GM19438 (cell line): ENCODE measurements around the gene THAP4.
"Not testable (repeated sequence)": the region's sequence is repeated elsewhere in the genome, so short reads cannot be mapped to it uniquely, and the experiment has no call there.

Source experiments
- ATAC-seq: cut with Tn5 transposase; IDR thresholded peaks from one replicate; pipeline ENCODE4 v1.9.1; 2021; ENCODE audit warnings: low read depth; ENCODE audit not compliant: unreplicated experiment

THAP4 gene

DNA sequence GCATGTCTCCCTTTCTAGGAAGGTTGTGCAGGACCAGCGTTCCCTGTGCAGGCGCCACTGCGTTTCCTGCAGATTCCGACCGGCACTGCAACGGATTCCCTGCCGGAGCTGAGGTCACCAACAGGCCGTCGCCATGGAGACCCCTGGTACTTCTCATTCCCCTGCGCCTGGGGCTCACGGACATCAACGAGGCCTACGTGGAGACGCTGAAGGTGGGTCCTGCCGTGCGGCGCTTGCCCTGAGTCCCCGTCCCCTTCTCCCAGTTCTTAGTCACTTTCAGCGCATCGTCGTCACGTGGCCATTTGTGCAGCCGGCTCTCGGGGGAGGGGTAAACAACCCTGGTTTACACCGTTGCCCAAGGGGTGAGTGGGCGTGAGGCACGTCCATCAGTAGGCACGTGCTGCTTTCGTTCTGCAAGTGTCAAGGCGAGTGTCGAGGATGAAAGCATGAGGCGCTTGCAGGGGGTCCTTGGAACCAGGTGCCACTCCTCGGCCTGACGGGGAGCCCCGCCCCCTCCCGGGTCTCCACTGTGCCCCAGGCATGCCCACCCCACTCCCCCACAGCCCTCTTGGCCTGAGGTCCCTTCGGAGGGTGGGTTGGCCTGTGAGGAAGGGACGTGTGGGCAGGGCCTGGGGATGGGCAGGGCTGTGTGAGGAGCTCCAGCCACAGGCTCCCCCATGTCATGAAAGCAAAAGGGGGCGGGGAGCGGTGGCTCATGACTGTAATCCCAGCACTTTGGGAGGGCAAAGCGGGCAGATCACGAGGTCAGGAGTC lies 29.9 kb upstream of the THAP4 start:
- no peak for ATAC-seq

DNA sequence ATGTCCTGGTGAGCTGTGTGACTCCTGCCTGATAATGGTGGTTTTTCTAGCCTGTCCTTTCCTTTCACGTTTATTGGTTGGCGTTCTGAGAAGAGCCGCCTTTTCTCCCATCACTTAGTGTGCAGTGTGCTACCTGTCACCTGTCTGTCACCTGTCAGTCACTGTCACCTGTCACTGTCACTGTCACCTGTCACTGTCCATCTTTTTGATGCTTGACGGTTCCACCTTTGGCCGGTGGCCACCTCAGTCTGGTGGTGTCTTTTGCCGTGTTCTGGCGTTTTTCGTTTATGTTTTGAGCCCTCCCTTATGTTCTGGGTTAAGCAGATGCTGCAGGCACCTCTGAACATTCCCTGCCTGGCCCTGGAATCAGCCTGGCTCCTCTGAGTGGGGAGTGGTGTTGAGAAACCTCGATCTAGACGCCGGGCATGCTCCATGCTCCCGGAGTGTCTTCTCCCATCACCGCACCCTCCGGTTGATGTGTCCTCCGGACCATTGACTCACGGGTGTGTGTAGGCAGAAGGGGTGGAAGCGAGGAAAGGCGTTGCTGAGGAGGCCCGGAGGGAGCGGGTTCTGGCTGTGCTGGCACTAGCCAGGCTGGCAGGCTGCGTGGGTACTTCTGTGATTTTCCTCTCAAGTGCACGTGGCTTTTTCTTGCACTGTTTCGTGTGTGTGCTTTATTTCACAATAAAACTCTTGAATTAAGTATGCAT lies 28.9 kb upstream of the THAP4 start:
- ATAC-seq = no peak

DNA sequence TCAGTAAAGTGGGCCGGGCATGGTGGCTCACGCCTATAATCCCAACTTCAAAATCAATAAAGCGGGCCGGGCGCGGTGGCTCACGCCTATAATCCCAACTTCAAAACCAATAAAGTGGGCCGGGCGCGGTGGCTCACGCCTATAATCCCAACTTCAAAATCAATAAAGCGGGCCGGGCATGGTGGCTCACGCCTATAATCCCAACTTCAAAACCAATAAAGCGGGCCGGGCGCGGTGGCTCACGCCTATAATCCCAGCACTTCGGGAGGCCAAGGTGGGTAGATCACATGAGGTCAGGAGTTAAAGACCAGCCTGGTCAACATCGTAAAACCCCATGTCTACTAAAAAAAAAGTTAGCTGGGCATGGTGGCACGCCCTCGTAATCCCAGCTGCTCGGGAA lies 25.8 kb upstream of the THAP4 start:
- not testable (repeated sequence) for ATAC-seq

GRCh38 chr2:241660593-241661213 lies 23.7 kb upstream of the THAP4 start:
- no peak for ATAC-seq

GRCh38 chr2:241659150-241659739 lies 22.3 kb upstream of the THAP4 start:
- no peak for ATAC-seq

DNA sequence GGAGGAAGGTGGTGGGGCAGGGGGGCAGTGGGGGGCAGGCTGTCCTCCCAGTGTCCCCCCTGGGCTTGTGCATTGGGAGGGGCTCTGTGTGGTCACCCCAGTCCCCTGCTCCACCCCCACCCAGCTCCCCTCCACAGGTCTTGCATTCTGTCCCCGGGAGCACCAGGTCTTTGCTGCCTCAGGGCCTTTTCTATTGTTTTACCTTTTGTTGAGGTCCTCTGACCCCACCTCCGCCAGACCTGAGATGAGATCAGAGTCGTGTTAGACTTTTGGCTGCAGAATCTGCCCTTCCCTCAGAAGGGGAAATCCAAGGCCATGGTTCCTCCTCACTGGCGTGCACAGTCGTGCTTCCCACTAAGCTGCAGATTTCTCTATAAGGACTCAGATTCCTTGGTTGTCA lies 21.3 kb upstream of the THAP4 start:
- no peak for ATAC-seq

- ATAC-seq = no peak
Observed at GRCh38 chr2:241657786-241658254, 20.9 kb upstream of the THAP4 start.

GRCh38 chr2:241656190-241656741 lies 19.3 kb upstream of the THAP4 start:
- no peak for ATAC-seq

GRCh38 chr2:241655516-241656189 lies 18.7 kb upstream of the THAP4 start:
- no peak for ATAC-seq

DNA sequence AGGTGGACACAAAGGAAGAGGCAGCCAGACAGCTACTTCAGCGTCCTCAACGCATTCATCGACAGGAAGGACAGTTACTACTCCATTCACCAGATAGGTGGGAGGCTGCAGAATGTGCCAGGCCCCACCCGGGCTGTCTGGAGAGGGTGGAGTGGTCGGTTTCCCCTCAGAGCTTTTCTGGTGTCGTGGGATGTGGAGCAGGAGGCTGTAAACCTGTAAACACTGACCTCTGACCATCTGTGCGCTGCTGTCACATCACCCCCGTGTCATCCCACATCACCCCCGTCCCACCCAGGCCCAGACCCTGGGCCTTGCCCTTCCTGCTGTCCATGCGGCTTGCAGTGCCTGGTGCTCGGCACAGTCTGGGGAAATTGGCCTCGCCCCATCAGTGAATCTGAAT lies 17.6 kb upstream of the THAP4 start:
- no peak for ATAC-seq

- no peak for ATAC-seq
Observed at GRCh38 chr2:241653210-241653750, 16.3 kb upstream of the THAP4 start.

- ATAC-seq = no peak
Observed at GRCh38 chr2:241652722-241653121, 15.8 kb upstream of the THAP4 start.

GRCh38 chr2:241652142-241652541 lies 15.2 kb upstream of the THAP4 start:
- no peak for ATAC-seq

GRCh38 chr2:241649927-241650326 lies 13.0 kb upstream of the THAP4 start:
- no peak for ATAC-seq

GRCh38 chr2:241649404-241649803 lies 12.4 kb upstream of the THAP4 start:
- no peak for ATAC-seq

- no peak for ATAC-seq
Observed at GRCh38 chr2:241648453-241648852, 11.5 kb upstream of the THAP4 start.

- no peak for ATAC-seq
Observed at GRCh38 chr2:241645915-241646645, 9.1 kb upstream of the THAP4 start.

GRCh38 chr2:241645056-241645914 lies 8.3 kb upstream of the THAP4 start:
- ATAC-seq = no peak
